Endothelial cell of umbilical vein (primary cell): ENCODE results near the gene EHMT1.

Source experiments
- EZH2 ChIP-seq: IDR thresholded peaks from 2 replicates; pipeline ENCODE4 v1.6.1; 2012; ENCODE audit warnings: borderline replicate concordance, low read depth, mild to moderate bottlenecking, moderate library complexity, low read length, inconsistent platforms; ENCODE audit not compliant: severe bottlenecking
- POLR2AphosphoS5 ChIP-seq: IDR thresholded peaks from 2 replicates; pipeline ENCODE4 v1.6.1; 2012; ENCODE audit warnings: low read depth, mild to moderate bottlenecking, control low read depth, low read length, moderate library complexity; ENCODE audit not compliant: insufficient read depth

- no peak for TF ChIP-seq EZH2
- TF ChIP-seq POLR2AphosphoS5: no peak
Measured at GRCh38 chr9:137744632-137745183, 125.9 kb downstream of the EHMT1 start.
